Astrocyte of the cerebellum (primary cell): ENCODE results near the gene MYCBPAP.

Experiments used
- DNase-seq: peaks from one replicate; pipeline ENCODE4 v3.0.0-alpha.2; 2011; ENCODE audit warnings: low read depth
- H3K4me3 ChIP-seq: 2 replicates; pipeline ENCODE4 v1.5.1; 2011; ENCODE audit warnings: mild to moderate bottlenecking, low read depth, low read length, moderate library complexity
- in situ Hi-C: cut with HindIII; loops from 2 replicates; pipeline ENCODE4 v1.10.0; 2017; ENCODE audit warnings: low sequenced_read_pairs
- TF ChIP-seq, protein P1 (sequence below): IDR thresholded peaks from 2 replicates; pipeline ENCODE4 v1.5.1; 2012; ENCODE audit warnings: low read length, low read depth, moderate library complexity, mild to moderate bottlenecking; ENCODE audit errors: missing control alignments

MYCBPAP gene

DNA sequence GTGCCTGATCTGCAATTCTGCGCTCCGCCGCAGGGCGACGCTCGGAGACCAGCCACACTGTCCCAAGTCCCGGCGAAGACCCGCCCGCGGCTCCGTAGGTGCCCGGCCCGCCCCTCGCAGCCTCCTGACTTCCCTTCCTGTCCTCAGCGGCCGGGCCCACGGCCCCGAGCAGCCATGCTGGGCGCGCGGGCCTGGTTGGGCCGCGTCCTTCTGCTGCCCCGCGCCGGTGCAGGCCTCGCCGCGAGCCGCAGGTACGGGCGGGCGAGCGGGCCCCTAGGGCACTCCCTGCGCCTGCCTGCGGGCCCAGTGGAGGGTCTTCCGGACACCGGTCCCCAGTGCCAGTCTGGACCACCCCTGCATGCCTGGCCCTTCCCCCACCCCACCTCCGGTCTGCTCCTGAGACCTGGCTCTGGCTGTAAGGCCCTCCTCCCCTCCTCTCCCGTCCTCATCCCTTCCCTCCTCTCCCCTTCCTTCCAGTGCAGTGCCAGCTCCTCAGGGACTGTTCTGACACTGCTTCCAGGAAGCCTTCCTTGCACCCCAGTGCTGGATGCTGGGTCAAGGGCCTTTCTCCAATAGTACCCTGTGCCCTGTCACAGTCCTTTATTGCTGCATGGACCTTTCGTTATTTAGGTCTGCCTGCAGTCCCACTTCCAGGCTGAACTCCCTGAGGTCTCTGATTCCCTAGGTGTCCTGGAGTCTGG, 38.9 kb downstream of the MYCBPAP start, which contains the start of gene SPATA20:
SPATA20 (plus strand) TSS at position 140 of the 701 bp plus-strand sequence; CDS start at position 175, 35 bp downstream.
- in situ Hi-C loops, result no loop called here
- TF ChIP-seq, protein P1, sequence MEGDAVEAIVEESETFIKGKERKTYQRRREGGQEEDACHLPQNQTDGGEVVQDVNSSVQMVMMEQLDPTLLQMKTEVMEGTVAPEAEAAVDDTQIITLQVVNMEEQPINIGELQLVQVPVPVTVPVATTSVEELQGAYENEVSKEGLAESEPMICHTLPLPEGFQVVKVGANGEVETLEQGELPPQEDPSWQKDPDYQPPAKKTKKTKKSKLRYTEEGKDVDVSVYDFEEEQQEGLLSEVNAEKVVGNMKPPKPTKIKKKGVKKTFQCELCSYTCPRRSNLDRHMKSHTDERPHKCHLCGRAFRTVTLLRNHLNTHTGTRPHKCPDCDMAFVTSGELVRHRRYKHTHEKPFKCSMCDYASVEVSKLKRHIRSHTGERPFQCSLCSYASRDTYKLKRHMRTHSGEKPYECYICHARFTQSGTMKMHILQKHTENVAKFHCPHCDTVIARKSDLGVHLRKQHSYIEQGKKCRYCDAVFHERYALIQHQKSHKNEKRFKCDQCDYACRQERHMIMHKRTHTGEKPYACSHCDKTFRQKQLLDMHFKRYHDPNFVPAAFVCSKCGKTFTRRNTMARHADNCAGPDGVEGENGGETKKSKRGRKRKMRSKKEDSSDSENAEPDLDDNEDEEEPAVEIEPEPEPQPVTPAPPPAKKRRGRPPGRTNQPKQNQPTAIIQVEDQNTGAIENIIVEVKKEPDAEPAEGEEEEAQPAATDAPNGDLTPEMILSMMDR, result peak; percentile 89
- peak; percentile 76 for DNase-seq
- H3K4me3 ChIP-seq, result peak within 1 kb of the TSS; percentile 59

DNA sequence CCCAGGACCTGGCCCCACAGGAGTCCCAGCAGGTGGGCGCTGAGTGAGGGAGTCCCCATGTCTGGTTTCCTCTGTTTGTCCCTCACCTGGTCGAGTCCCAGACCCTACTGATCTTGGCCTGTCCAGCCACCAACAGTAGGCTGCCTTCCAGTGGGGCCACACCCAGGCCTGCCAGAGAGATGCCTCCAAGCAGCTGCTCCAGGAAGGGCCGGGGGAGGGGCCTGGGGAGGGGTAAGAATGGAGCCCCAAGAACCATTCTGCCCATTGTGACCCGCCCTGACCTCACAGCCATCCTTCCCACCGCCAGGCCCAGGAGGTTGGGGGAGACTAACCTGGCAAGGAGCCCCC, 39.5 kb downstream of the MYCBPAP start:
- H3K4me3 ChIP-seq, result peak overlapping the region; percentile 59
- TF ChIP-seq, protein P1, result no peak
- no peak for DNase-seq
- in situ Hi-C loops, result no loop called here

DNA sequence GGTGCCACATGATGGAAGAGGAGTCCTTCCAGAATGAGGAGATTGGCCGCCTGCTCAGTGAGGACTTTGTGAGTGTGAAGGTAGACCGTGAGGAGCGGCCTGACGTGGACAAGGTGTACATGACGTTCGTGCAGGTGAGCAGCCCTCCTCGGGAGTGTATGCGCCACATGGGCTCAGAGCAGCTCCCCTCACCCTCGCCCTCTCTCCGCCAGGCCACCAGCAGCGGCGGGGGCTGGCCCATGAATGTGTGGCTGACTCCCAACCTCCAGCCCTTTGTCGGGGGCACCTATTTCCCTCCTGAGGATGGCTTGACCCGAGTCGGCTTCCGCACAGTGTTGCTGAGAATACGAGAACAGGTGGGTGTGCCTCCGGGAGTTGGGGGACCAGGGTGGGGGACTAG, 40.6 kb downstream of the MYCBPAP start:
- no peak overlapping the region for H3K4me3 ChIP-seq
- TF ChIP-seq, protein P1, result no peak
- no peak for DNase-seq
- in situ Hi-C loops, result no loop called here

DNA sequence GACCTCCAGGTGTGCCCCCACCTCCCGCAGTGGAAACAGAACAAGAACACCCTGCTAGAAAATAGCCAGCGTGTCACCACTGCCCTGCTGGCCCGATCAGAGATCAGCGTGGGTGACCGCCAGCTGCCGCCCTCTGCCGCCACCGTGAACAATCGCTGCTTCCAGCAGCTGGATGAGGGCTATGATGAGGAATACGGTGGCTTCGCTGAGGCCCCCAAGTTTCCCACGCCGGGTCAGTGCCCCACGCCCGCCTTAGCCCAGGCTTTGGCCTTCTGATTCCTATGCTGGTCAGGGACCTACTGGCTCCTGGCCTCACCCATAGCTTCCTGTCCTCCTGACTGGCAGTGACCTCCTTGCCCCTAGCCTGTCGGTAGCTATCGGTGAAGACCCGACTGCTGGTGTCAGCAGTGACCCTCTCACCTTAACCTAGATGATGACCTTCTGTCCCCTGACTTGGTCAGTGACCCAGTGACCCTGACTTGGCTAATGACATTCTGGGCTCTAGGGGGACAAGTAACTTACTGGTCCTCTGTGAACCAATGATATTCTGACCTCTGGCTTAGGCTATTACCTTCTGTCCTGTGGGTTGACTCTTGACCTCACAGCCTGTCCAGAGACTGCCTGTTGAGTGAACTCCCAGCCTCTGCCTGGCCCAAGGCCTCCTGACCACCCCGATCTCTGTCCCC, 41.2 kb downstream of the MYCBPAP start:
- no peak overlapping the region for H3K4me3 ChIP-seq
- TF ChIP-seq, protein P1, result no peak
- no peak for DNase-seq
- in situ Hi-C loops, result no loop called here

DNA sequence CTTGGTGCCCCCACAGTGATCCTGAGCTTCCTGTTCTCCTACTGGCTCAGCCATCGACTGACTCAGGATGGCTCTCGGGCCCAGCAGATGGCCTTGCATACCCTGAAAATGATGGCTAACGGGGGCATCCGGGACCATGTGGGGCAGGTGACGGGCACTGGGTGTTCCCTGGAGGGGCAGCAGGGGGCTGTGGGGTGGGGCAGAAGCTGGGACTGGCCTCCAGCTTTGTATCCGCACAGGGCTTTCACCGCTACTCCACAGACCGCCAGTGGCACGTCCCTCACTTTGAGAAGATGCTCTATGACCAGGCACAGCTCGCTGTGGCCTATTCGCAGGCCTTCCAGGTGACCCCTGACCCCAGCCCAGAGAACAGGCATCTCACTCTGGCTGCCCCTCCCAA, 41.7 kb downstream of the MYCBPAP start:
- in situ Hi-C loops, result no loop called here
- DNase-seq, result no peak
- H3K4me3 ChIP-seq, result no peak overlapping the region
- TF ChIP-seq, protein P1, result no peak

DNA sequence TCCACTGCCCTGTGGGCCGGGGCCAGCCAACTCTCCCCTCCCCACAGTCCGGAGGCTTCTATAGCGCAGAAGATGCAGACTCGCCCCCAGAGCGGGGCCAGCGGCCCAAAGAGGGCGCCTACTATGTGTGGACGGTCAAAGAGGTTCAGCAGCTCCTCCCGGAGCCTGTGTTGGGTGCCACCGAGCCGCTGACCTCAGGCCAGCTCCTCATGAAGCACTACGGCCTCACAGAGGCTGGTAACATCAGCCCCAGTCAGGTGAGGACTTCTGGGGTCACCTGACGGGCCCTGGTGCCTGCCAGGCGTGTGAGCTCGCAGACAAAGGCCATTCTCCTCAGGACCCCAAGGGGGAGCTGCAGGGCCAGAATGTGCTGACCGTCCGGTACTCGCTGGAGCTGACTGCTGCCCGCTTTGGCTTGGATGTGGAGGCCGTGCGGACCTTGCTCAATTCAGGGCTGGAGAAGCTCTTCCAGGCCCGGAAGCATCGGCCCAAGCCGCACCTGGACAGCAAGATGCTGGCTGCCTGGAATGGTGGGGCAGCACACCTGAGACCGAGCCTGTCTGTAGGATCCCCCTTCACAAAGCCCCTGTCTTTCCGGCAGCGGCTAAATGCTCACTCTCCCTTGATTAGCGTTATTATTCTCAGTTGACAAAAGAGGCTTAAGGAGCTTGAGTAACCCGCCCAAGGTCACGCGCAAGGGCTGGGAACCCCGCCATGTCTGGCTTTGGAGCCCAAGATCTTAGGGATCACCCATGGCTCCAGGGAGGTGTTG, 42.6 kb downstream of the MYCBPAP start:
- DNase-seq, result peak; percentile 79
- H3K4me3 ChIP-seq, result no peak overlapping the region
- in situ Hi-C loops, result no loop called here
- TF ChIP-seq, protein P1, result peak; percentile 87
